ENCODE measurements around the gene GNPTG. TPM values are rescaled to one million over a fixed set of nuclear protein-coding genes. Genes with fewer than 3 reads are reported as not detected.
A peak's percentile ranks its signal among the peaks of the same experiment; 100 is the strongest.

GNPTG gene
- total and polyA plus RNA-seq, 2 of the 13 experiments (the other 11 are each of a cell fraction or from before 2014, with no cell fraction given), result 22.7 to 71.1 TPM

GRCh38 chr16:1309888-1310831, 41.6 kb upstream of the GNPTG start:
- H3K79me2 ChIP-seq (ENCODE audit: insufficient read depth, low read length), result peaks cover 53% of the 10 kb centered on the region
- CTCF ChIA-PET (ENCODE audit: low intra/inter-chr PET ratio, low total read pairs), result no interaction called here
- in situ Hi-C loops (cut with HindIII; ENCODE audit: extremely low pct_ligation_motif_present, low pct_unique_long_range_greater_than_20kb) (no loop called here), intact Hi-C loops (cut with micrococcal nuclease; ENCODE audit: unreplicated experiment) (no loop called here)
- ATAC-seq (no peak), DNase-seq (ENCODE audit: low spot score) (no peak), FAIRE-seq (no peak)
- BruUV-seq (replicated peaks), result TSS peak; percentile 79
- peak overlapping the region; percentile 95 for H3K4me2 ChIP-seq (ENCODE audit: low read depth, low read length)
- H3K9ac ChIP-seq (ENCODE audit: insufficient read depth, low read depth, low read length), result peak overlapping the region; percentile 91
- WGBS (ENCODE audit: low lambda C conversion rate), result 2% methylated on average over 20 of the region's 77 CpGs
- H3K27me3 ChIP-seq (ENCODE audit: control insufficient read depth in 1 of 2, insufficient read depth in 2 of 2, low read length in 2 of 2), result no peaks in the 10 kb centered on the region; a peak in 2 of 5 replicates
- peak overlapping the region; percentile 66 to 97 (median 91) for H3K4me3 ChIP-seq (replicated peaks in 1 of 3; ENCODE audit: insufficient read depth in 1 of 3, low read depth in 2 of 3, low read length in 3 of 3)
- H3K4me1 ChIP-seq (ENCODE audit: insufficient read depth, low read length), result peaks cover 38% of the 10 kb centered on the region
- no peaks in the 10 kb centered on the region for H3K9me3 ChIP-seq (ENCODE audit: low read length)
- H4K20me1 ChIP-seq (ENCODE audit: insufficient read depth, low read length), result peaks cover 50% of the 10 kb centered on the region
- peaks cover 18 to 30% of the 10 kb centered on the region in 2 experiments; a peak in 4 of 5 replicates for H3K36me3 ChIP-seq (replicated peaks in 1 of 2; ENCODE audit: control insufficient read depth in 1 of 2, insufficient read depth in 2 of 2, low read length in 2 of 2)
- no peak overlapping the region for H2AFZ ChIP-seq (ENCODE audit: low read length)
- peak overlapping the region; percentile 57 for H3K27ac ChIP-seq (ENCODE audit: extremely low read length, insufficient read depth, low read length)
- POLR2A ChIA-PET, result interaction anchor here (1.6 kb wide), 3 partner anchors 10 to 33 kb away, joined by 4 to 7 read pairs (median 5); no protein-coding TSS in a partner anchor
- TF ChIP-seq THRA (CRISPR knock-in tag; IDR thresholded peaks at IDR 0.05; ENCODE audit: borderline replicate concordance) (0 out of 2 replicates have a peak, but pooled peaks have one; percentile 26), GABPA (IDR thresholded peaks at IDR 0.05; ENCODE audit: low read depth, low read length) (peak; percentile 29), GABPA (CRISPR knock-in tag; IDR thresholded peaks at IDR 0.05; ENCODE audit: low read depth) (no peak), KMT2A (CRISPR knock-in tag; IDR thresholded peaks at IDR 0.05) (no peak; the same call in 1 of the 2 replicates), AKNA (CRISPR knock-in tag; IDR thresholded peaks at IDR 0.05; ENCODE audit: borderline replicate concordance) (no peak), TAF1 (CRISPR knock-in tag; IDR thresholded peaks at IDR 0.05) (0 out of 2 replicates have a peak, but pooled peaks have one; percentile 2), XBP1 (CRISPR knock-in tag; IDR thresholded peaks at IDR 0.05) (no peak), MAZ (IDR thresholded peaks at IDR 0.05; ENCODE audit: borderline replicate concordance, low read depth, low read length) (no peak), MAZ (CRISPR knock-in tag; IDR thresholded peaks at IDR 0.05; ENCODE audit: low read depth) (peak; percentile 44; the same call in 1 of the 2 replicates), SETDB1 (CRISPR knock-in tag; IDR thresholded peaks at IDR 0.05; ENCODE audit: borderline replicate concordance) (no peak)
- TF ChIP-seq, protein P1, sequence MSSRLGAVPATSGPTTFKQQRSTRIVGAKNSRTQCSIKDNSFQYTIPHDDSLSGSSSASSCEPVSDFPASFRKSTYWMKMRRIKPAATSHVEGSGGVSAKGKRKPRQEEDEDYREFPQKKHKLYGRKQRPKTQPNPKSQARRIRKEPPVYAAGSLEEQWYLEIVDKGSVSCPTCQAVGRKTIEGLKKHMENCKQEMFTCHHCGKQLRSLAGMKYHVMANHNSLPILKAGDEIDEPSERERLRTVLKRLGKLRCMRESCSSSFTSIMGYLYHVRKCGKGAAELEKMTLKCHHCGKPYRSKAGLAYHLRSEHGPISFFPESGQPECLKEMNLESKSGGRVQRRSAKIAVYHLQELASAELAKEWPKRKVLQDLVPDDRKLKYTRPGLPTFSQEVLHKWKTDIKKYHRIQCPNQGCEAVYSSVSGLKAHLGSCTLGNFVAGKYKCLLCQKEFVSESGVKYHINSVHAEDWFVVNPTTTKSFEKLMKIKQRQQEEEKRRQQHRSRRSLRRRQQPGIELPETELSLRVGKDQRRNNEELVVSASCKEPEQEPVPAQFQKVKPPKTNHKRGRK (CRISPR knock-in tag; IDR thresholded peaks at IDR 0.05), result no peak
- TF ChIP-seq, protein P2, sequence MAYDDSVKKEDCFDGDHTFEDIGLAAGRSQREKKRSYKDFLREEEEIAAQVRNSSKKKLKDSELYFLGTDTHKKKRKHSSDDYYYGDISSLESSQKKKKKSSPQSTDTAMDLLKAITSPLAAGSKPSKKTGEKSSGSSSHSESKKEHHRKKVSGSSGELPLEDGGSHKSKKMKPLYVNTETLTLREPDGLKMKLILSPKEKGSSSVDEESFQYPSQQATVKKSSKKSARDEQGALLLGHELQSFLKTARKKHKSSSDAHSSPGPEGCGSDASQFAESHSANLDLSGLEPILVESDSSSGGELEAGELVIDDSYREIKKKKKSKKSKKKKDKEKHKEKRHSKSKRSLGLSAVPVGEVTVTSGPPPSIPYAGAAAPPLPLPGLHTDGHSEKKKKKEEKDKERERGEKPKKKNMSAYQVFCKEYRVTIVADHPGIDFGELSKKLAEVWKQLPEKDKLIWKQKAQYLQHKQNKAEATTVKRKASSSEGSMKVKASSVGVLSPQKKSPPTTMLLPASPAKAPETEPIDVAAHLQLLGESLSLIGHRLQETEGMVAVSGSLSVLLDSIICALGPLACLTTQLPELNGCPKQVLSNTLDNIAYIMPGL (CRISPR knock-in tag; IDR thresholded peaks at IDR 0.05; ENCODE audit: borderline replicate concordance in 1 of 2, low read depth in 1 of 2), result 0 out of 4 replicates have a peak, but pooled peaks of 1 of the 2 experiments have one; percentile 18
